ENCODE data around the gene CCDC78. TPM values are rescaled to one million over a fixed set of nuclear protein-coding genes. Genes with fewer than 3 reads are reported as not detected.

Gene CCDC78
- total RNA-seq, 1 experiment from 2014 or later = 20.2 TPM

DNA sequence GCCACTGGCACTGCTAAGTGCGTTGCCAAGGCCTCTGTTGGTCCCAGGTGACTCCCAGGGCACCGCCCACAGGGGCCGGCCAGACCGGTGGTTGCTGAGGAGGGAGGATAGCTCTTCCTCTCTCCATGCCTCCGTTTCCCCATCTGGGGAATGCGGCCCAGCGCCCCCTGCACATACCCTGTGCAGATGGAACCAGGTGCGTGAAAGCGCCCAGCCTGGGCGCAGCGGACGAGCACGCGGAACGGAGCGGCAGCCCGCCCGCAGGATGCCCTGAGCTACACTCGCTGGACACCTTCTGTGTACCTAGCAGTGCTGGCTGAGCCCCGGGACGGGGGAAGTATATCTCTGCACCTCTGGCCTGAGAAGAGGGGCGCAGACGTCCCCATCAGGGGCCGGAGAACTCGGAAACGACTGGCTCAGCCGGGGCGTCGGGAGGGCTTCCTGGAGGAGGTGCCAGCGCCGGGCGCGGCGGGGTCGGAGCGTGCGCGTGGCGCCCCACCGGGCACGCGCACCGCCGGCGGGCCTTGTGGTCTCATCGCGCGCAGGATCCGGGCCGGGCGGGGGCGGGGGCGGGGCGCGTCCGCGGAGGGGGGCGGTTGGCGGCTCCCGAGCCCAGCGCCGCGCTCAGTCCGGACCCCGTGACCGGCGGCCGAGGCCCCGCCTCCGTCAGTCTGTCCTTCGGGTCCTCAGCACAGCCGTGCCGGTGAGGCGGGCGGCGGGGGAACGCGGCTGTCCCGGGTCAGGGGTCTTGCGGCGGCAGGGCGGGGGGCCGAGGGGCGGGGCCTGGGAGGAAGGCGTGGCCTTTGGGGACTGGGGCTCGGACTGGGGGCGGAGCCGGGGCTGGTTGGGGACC lies at the start of gene CCDC78, which contains the start of gene HAGHL (continued):
- TF ChIP-seq, protein P1, sequence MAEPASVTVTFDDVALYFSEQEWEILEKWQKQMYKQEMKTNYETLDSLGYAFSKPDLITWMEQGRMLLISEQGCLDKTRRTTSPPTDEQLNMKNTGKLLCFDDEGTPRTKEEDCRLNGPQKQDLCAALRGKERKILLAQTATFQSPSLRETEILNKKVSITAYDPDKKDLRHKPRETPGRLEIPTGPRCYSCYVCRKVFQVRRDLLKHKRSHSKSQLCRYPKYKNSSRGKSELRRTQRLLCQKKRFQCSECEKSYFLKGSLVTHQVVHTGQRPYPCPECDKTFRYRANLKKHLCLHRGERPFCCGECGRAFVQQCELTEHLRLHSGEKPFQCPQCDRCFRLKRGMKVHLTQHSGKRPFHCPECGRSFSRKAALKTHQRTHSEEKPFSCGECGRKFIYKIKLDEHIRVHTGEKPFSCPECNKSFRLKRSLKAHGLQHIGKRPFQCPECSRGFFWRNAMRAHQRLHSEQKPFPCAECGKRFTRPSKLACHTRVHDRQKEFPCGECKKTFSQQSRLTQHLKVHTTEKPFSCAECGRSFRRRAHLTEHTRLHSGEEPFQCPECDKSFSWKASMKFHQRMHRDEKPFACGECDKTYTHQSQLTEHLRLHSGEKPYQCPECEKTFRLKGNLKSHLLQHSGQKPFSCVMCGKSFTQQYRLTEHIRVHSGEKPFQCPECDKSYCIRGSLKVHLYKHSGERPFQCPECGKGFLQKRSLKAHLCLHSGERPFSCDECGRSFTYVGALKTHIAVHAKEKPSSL (CRISPR knock-in tag; conservative IDR thresholded peaks at IDR 0.05) = no peak
- TF ChIP-seq ZNF416 (CRISPR knock-in tag; IDR thresholded peaks at IDR 0.05) (no peak), NFYB (CRISPR knock-in tag; conservative IDR thresholded peaks at IDR 0.05; ENCODE audit: low read depth) (no peak), SOX15 (CRISPR knock-in tag; IDR thresholded peaks at IDR 0.05) (no peak), MXD4 (CRISPR knock-in tag; IDR thresholded peaks at IDR 0.05; ENCODE audit: borderline replicate concordance) (no peak), TEAD1 (CRISPR knock-in tag; IDR thresholded peaks at IDR 0.05) (no peak), CBFB (CRISPR knock-in tag; IDR thresholded peaks at IDR 0.05; ENCODE audit: low read depth) (no peak), ESRRA (CRISPR knock-in tag; IDR thresholded peaks at IDR 0.05; ENCODE audit: borderline replicate concordance) (0 out of 2 replicates have a peak, but pooled peaks have one; percentile 55), ZNF317 (CRISPR knock-in tag; IDR thresholded peaks at IDR 0.05; ENCODE audit: borderline replicate concordance, low read depth) (no peak), NR3C1 (CRISPR knock-in tag; conservative IDR thresholded peaks at IDR 0.05; ENCODE audit: low read depth) (no peak), SP1 (CRISPR knock-in tag; conservative IDR thresholded peaks at IDR 0.05) (no peak; the same call in none of the 2 replicates), ZNF671 (CRISPR knock-in tag; IDR thresholded peaks at IDR 0.05) (no peak), ZNF263 (CRISPR knock-in tag; IDR thresholded peaks at IDR 0.05; ENCODE audit: low read depth) (no peak)
- TF ChIP-seq, protein P2, sequence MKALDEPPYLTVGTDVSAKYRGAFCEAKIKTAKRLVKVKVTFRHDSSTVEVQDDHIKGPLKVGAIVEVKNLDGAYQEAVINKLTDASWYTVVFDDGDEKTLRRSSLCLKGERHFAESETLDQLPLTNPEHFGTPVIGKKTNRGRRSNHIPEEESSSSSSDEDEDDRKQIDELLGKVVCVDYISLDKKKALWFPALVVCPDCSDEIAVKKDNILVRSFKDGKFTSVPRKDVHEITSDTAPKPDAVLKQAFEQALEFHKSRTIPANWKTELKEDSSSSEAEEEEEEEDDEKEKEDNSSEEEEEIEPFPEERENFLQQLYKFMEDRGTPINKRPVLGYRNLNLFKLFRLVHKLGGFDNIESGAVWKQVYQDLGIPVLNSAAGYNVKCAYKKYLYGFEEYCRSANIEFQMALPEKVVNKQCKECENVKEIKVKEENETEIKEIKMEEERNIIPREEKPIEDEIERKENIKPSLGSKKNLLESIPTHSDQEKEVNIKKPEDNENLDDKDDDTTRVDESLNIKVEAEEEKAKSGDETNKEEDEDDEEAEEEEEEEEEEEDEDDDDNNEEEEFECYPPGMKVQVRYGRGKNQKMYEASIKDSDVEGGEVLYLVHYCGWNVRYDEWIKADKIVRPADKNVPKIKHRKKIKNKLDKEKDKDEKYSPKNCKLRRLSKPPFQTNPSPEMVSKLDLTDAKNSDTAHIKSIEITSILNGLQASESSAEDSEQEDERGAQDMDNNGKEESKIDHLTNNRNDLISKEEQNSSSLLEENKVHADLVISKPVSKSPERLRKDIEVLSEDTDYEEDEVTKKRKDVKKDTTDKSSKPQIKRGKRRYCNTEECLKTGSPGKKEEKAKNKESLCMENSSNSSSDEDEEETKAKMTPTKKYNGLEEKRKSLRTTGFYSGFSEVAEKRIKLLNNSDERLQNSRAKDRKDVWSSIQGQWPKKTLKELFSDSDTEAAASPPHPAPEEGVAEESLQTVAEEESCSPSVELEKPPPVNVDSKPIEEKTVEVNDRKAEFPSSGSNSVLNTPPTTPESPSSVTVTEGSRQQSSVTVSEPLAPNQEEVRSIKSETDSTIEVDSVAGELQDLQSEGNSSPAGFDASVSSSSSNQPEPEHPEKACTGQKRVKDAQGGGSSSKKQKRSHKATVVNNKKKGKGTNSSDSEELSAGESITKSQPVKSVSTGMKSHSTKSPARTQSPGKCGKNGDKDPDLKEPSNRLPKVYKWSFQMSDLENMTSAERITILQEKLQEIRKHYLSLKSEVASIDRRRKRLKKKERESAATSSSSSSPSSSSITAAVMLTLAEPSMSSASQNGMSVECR (CRISPR knock-in tag; IDR thresholded peaks at IDR 0.05; ENCODE audit: borderline replicate concordance) = no peak
- TF ChIP-seq, protein P3, sequence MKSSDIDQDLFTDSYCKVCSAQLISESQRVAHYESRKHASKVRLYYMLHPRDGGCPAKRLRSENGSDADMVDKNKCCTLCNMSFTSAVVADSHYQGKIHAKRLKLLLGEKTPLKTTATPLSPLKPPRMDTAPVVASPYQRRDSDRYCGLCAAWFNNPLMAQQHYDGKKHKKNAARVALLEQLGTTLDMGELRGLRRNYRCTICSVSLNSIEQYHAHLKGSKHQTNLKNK (CRISPR knock-in tag; IDR thresholded peaks at IDR 0.05) = peak; percentile 53; the same call in 1 of the 2 replicates
- TF ChIP-seq, protein P4, sequence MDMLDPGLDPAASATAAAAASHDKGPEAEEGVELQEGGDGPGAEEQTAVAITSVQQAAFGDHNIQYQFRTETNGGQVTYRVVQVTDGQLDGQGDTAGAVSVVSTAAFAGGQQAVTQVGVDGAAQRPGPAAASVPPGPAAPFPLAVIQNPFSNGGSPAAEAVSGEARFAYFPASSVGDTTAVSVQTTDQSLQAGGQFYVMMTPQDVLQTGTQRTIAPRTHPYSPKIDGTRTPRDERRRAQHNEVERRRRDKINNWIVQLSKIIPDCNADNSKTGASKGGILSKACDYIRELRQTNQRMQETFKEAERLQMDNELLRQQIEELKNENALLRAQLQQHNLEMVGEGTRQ (CRISPR knock-in tag; IDR thresholded peaks at IDR 0.05) = peak; percentile 64; the same call in 1 of the 2 replicates
- TF ChIP-seq, protein P5, sequence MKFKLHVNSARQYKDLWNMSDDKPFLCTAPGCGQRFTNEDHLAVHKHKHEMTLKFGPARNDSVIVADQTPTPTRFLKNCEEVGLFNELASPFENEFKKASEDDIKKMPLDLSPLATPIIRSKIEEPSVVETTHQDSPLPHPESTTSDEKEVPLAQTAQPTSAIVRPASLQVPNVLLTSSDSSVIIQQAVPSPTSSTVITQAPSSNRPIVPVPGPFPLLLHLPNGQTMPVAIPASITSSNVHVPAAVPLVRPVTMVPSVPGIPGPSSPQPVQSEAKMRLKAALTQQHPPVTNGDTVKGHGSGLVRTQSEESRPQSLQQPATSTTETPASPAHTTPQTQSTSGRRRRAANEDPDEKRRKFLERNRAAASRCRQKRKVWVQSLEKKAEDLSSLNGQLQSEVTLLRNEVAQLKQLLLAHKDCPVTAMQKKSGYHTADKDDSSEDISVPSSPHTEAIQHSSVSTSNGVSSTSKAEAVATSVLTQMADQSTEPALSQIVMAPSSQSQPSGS (CRISPR knock-in tag; IDR thresholded peaks at IDR 0.05; ENCODE audit: borderline replicate concordance, low read depth) = no peak

Measured in WTC11 (cell line).